Measurements from ENCODE around the gene SLAMF7. TPM values are rescaled to one million over a fixed set of nuclear protein-coding genes. Genes with fewer than 3 reads are reported as not detected.

SLAMF7 gene
- polyA plus RNA-seq, 1 donor (not counting 4 experiments of a cell fraction or from before 2014, with no cell fraction given), result 31.0 TPM

- Histone ChIP-seq H3K4me2 (ENCODE audit: control insufficient read depth, extremely low read depth, insufficient read depth, low read depth, low read length) (no peak overlapping the region), H2AFZ (ENCODE audit: control insufficient read depth, low read length) (peak overlapping the region; percentile 53), H3K9me3 (ENCODE audit: control insufficient read depth, low read depth, low read length) (no peaks in the 10 kb centered on the region), H3K9me1 (ENCODE audit: control insufficient read depth, extremely low read depth, insufficient read depth, low read length) (no peaks in the 10 kb centered on the region), H3K79me2 (ENCODE audit: control insufficient read depth, insufficient read depth, low read length) (no peaks in the 10 kb centered on the region), H3K36me3 (ENCODE audit: control insufficient read depth in 2 of 2, extremely low read depth in 1 of 2, insufficient read depth in 2 of 2, low read length in 2 of 2) (no peaks in the 10 kb centered on the region), H3K9ac (ENCODE audit: control insufficient read depth, extremely low read depth, insufficient read depth, low read length) (no peak overlapping the region), H3K4me3 (ENCODE audit: control insufficient read depth in 2 of 3, extremely low read depth in 1 of 3, insufficient read depth in 2 of 3, low read depth in 1 of 3, low read length in 3 of 3) (no peak overlapping the region), H4K20me1 (ENCODE audit: control insufficient read depth, extremely low read depth, insufficient read depth, low read length) (no peaks in the 10 kb centered on the region), H3K27ac (ENCODE audit: control insufficient read depth, insufficient read depth, low read length) (no peak overlapping the region), H3K4me1 (ENCODE audit: control insufficient read depth, extremely low read depth, insufficient read depth, low read length) (peaks cover 23% of the 10 kb centered on the region), H3K27me3 (ENCODE audit: control insufficient read depth, extremely low read depth, insufficient read depth, low read length) (no peaks in the 10 kb centered on the region)
- FAIRE-seq, result peak; percentile 93
- no peak for DNase-seq (ENCODE audit: low read depth, low spot score)
- dilution Hi-C loops (cut with MboI; ENCODE audit: extremely low pct_ligation_motif_present, low sequenced_read_pairs), result no loop called here
- TF ChIP-seq CTCF (optimal IDR thresholded peaks at IDR 0.05 in 1 of 3, IDR thresholded peaks at IDR 0.05 in 1 of 3, conservative IDR thresholded peaks at IDR 0.05 in 1 of 3; ENCODE audit: extremely low read depth in 1 of 3, insufficient read depth in 2 of 3, low read length in 3 of 3) (no peak), EZH2 (IDR thresholded peaks at IDR 0.05; ENCODE audit: low read length) (no peak)
These were observed 22.8 kb downstream of the SLAMF7 start for GRCh38 chr1:160761886-160762285.

GRCh38 chr1:160763993-160764392, 24.9 kb downstream of the SLAMF7 start:
- FAIRE-seq (no peak), DNase-seq (ENCODE audit: low read depth, low spot score) (no peak)
- Histone ChIP-seq H3K4me1 (ENCODE audit: control insufficient read depth, extremely low read depth, insufficient read depth, low read length) (peaks cover 35% of the 10 kb centered on the region), H3K4me3 (ENCODE audit: control insufficient read depth in 2 of 3, extremely low read depth in 1 of 3, insufficient read depth in 2 of 3, low read depth in 1 of 3, low read length in 3 of 3) (no peak overlapping the region), H2AFZ (ENCODE audit: control insufficient read depth, low read length) (no peak overlapping the region), H3K4me2 (ENCODE audit: control insufficient read depth, extremely low read depth, insufficient read depth, low read depth, low read length) (no peak overlapping the region), H3K9me1 (ENCODE audit: control insufficient read depth, extremely low read depth, insufficient read depth, low read length) (no peaks in the 10 kb centered on the region), H3K79me2 (ENCODE audit: control insufficient read depth, insufficient read depth, low read length) (no peaks in the 10 kb centered on the region), H3K27ac (ENCODE audit: control insufficient read depth, insufficient read depth, low read length) (no peak overlapping the region), H4K20me1 (ENCODE audit: control insufficient read depth, extremely low read depth, insufficient read depth, low read length) (no peaks in the 10 kb centered on the region), H3K27me3 (ENCODE audit: control insufficient read depth, extremely low read depth, insufficient read depth, low read length) (no peaks in the 10 kb centered on the region), H3K36me3 (ENCODE audit: control insufficient read depth in 2 of 2, extremely low read depth in 1 of 2, insufficient read depth in 2 of 2, low read length in 2 of 2) (no peaks in the 10 kb centered on the region), H3K9me3 (ENCODE audit: control insufficient read depth, low read depth, low read length) (no peaks in the 10 kb centered on the region), H3K9ac (ENCODE audit: control insufficient read depth, extremely low read depth, insufficient read depth, low read length) (no peak overlapping the region)
- TF ChIP-seq EZH2 (IDR thresholded peaks at IDR 0.05; ENCODE audit: low read length), result no peak
- TF ChIP-seq CTCF (optimal IDR thresholded peaks at IDR 0.05 in 1 of 3, IDR thresholded peaks at IDR 0.05 in 1 of 3, conservative IDR thresholded peaks at IDR 0.05 in 1 of 3; ENCODE audit: extremely low read depth in 1 of 3, insufficient read depth in 2 of 3, low read length in 3 of 3), result no peak
- dilution Hi-C loops (cut with MboI; ENCODE audit: extremely low pct_ligation_motif_present, low sequenced_read_pairs), result no loop called here
